AG20443 (cell line): ENCODE data around the gene PTPN12.
A peak's percentile ranks its signal among the peaks of the same experiment; 100 is the strongest.
"Not testable (repeated sequence)": the region's sequence is repeated elsewhere in the genome, so short reads cannot be mapped to it uniquely, and the experiment has no call there.

ENCODE experiments used
- DNase-seq: peaks from one replicate; pipeline ENCODE4 v3.0.0; 2012; ENCODE audit warnings: low spot score, mixed read lengths

Gene PTPN12

DNA sequence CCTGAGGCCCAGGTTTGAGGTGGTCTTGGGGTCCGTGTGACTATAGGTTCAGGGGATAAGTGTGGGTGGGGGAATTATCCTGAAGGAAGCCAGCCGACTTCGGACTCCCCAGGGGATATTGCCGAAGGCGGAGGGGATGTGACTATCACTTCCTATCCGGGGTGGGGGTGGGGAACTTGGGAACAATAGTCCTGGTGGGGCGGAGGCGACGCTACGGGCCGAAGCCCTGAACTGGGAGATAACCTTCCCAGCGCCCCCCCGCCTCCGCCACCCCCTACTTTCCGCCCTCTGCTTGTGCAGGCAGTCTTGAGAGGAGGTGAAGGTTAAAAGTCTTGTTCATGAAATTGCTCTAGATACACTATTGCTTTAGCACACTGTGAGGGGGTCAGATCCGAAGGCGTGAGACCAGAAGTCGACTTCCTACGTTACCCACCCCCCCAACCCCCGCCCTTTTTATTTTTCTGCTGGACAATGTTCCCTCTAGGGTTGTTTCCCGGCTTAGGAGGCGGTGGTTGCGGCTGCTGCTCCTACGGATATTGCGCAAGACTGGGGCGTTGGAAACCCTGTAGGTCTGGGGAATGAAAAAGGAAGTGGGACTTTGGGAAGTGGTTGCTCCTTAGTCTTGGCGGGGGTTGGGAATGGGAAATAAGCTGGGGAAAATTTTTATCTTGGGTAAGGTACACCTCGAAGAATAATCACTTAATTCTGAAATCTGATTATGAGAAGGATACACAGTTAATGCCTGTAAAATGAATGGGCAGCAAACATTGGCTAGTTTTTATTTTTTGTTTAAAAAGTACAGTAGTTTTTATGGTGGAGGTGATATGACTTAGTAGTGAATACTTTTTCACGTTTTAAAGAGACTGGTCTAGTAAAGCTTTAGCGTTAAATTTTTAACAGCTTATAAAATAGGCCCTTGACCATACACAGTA, 1.5 kb downstream of the PTPN12 start:
- peak; percentile 82 for DNase-seq

DNA sequence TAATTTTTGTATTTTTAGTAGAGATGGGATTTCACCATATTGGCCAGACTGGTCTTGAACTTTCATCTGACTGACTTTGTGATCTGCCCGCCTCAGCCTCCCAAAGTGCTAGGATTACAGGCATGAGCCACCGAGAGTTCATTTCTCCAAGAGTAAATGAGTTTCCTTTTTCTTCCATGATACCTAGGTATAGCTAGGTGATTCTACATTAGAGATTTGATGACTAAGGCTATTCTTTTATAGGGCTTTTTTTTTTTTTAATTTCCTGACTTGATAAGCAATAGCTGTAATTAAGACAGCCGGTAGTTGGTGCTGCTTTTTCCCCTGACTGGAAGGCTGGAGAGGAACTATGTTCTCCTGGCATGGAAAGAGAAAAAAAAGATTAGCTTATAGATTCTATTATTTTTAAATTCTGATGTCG, 3.3 kb downstream of the PTPN12 start:
- DNase-seq, result no peak

DNA sequence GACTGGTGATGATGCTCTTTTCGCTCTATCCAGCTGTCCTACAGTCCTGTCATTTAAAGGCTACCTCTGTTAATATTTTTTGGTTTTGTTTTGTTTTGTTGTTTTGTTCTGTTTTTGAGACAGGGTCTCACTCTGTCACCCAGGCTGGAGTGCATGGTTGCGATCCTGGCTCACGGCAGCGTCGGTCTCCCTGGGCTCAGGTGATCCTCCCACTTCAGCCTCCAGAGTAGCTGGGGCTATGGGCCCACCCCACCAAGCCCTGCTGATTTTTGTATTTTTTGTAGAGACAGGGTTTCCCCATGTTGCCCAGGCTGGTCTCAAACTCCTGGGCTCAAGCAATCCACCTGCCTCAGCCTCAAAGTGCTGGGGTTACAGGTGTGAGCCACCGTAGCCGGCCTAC, 3.9 kb downstream of the PTPN12 start:
- not testable (repeated sequence) for DNase-seq

DNA sequence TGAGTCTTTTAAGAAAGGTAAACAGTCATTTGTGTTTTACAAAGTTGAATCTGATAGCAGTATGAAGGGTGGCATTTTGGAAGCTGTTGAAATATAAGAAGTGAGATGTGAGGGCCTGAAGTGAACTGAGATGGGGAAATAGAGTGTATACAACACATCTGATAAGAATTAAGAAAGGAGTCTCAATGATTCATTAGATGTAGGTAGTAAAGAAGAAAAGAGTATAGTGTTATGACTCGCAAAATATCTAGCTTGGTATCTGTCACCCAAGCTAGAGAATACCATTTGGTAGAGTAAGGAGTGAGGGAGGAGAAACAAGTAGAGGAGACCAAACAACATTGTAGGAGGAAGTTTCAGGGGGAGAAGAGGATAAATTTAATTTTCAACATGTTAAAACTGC, 5.3 kb downstream of the PTPN12 start:
- DNase-seq, result no peak

DNA sequence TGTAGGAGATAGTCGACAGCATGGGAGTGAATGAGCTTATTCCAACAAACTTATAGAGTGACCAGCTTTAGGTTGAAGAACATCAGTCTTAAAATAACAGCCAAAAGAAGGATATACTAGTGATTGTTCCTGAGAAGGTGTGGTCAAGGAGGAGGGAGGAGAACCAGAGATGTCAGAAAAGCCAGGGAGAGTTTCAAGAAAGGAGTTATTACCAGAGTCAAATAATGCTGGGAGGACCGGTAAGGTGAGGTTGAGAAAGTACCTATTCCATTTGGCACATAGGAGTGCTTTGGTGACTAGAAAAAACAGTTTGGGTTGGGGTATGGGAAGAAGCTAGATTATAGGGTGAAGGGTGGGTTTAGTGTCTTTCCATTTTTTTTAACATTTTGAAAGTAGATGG, 5.8 kb downstream of the PTPN12 start:
- no peak for DNase-seq

DNA sequence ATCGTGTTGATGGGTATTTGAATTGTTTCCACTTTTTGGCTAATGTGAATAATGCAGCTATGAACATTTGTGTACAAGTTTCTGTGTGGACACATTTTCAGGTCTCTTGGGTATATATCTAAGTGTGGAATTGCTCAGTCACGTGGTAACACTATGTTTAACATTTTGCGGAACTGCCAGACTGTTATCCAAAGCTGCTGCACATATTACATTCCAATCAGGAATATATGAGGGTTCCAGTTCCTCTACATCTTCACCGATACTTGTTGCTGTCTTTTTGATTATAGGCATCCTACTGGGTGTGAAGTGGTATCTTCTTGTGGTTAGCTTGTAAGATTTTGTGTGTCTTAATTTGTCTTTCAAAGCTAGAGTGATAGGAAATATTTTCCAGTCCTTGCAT, 6.8 kb downstream of the PTPN12 start:
- no peak for DNase-seq

DNA sequence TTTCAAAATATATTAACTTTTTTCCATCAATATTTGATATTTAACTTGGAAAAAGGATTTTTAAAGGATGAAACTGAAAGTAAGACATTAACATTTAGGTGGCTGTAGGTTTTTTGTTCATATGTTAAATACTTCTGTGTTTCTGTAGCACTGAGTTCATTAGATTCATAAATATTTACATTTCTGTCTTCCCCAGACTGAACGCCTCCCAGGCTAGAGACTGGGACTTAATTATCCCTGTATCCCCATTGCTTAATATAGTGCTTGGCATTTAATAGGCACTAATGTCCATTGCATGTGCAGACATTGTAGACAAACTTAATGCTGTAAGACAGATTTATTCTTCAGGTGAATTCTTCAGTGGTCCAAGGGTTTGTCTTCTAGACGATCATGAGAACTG, 7.4 kb downstream of the PTPN12 start:
- no peak for DNase-seq

DNA sequence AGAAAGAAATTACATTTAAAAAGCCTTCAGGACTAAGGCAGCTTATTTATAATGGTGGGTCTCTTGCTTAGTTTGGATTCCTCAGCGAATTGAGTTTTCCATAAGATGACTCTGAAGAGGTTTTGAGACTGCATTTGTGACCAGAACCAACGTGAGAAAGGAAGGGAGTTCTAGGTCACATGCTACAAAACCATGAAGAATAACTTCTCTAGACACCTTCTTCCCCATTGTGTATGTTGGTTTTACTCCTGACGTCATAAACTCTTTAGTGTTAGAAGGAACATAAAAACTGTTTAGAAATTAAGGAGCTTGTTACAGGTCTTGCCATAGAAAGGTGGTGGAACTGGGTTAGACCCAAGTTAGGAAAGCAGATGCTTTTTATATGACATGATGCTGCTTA, 11.1 kb downstream of the PTPN12 start:
- no peak for DNase-seq

DNA sequence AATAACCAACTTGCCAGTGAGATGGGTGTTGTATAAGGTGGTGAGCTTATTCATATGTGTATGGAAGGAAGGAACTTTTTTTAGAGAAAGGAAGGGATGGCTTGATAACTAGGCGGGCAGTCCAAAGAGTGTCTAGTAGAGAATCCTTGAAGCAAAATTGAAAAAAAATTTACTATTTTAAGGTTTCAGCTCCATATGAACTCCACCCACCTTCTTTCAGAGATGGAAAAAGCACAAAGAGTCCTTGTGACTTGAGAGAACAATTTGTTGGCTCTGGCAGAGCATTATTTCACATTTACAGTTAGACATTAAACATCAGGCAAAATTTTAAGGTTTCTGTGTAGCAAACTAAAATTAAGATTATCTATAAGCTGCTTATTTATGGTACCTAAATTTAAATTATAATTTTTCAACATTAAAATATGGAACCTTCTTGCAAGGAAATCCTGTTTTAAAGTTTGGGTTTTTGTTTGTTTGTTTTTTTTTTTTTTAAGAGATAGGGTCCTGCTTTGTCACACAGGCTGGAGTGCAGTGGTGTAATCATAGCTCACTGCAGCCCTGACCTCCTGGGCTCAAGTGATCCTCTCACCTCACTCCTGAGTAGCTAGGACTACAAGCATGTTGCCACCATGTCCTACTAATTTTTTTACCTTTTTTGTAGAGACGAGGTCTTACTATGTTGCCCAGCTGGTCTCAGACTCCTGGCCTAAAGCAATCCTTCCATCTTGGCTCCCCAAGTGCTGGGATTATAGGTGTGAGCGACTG, 12.2 kb downstream of the PTPN12 start:
- DNase-seq, result no peak

DNA sequence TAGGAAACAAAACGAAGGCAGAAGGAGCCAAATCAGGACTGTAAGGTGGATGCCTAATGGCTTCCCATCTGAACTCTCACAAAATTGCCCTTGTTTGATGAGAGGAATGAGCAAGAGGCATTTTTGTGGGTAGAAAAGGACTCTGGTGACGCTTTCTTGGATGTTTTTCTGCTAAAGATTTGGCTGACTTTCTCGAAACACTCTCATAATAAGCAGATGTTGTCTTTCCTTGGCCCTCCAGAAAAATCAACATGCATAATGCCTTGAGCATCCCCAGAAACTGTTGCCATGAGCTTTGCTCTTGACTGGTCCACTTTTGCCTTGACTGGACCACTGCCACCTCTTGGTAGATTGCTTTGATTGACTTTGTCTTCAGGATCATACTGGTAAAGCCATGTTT, 13.5 kb downstream of the PTPN12 start:
- DNase-seq, result peak; percentile 66

DNA sequence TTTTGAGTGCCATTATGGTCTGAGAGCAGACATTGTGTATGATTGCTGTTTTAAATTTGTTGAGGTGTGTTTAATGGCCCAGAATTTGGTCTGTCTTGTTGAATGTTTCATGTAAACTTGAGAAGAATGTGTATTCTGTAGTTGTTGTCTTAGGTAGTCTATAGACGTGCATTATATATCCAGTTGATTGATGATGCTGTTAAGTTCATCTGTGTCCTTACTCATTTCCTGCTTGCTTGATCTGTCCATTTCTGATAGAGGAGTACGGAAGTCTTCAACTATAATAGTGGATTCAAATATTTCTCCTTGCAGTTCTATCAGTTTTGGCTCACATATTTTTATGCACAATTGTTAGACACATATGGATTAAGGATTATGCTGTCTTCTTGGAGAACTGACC, 16.0 kb downstream of the PTPN12 start:
- DNase-seq, result no peak

DNA sequence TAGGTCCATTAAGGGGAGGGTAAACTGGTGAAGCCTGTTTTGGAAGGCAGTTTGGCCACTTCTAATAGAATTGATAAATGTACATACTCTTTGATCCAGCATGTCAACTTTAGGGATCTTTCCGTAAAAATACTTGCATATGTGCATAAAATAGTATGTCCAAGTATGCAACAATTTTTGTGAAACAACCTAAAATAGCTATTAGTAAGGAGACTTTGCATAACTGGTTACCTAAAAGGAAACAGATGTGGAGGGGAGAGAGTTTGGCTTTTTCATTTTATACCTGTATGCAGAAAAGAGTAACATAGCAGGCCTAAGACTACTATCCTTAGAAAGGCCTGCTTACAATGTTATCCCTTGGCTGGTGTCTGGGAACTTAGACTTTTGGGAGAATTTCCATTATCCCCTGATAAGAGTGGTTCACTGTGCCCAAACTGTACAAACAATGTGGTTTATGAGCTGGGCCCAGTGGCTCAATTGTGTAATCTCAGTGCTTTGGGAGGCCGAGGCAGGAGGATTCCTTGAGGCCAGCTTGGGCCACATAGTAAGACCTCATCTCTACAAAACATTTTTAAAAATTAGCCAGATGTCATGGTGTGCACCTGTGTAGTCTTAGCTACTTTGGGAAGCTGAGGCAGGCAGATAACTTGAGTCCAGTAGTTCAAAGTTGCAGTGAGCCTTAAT, 21.3 kb downstream of the PTPN12 start:
- DNase-seq, result no peak

DNA sequence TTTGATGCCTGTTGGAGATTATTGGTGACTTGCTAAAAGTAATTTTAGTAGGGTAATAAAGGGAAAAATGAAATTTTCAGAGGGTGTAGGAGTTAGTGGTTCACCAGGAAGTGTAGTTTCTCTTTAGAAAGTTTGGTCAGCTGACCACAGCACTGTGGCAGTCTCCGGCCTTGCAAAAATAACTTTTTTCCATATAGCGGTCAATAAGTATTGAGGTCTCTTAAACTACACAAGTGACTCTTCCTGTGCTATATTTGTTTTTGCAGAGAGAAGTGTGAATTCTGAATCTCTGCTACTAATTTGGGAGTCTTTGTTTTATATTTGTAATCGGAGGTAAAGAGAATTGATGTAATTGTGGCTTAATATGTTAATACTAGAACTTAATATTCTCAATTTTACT, 24.3 kb downstream of the PTPN12 start:
- DNase-seq, result no peak

DNA sequence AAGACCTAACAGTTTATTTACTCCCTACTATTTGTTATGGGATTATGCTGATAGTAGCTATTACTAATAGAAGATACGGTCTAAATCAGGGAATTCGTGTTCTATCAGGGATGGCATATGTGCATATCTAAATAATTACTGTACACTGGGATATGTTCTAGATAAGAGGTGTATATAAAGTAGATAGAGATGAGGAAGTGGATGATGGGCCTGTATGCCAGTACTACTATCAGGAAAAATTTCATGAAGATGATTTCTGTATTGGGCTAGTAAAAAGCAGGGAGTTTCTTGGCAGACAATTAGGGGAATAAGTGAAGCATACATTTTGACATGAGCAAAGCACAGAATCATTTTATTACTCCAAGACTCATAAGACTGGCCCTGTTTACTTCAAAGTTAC, 26.2 kb downstream of the PTPN12 start:
- DNase-seq, result no peak

DNA sequence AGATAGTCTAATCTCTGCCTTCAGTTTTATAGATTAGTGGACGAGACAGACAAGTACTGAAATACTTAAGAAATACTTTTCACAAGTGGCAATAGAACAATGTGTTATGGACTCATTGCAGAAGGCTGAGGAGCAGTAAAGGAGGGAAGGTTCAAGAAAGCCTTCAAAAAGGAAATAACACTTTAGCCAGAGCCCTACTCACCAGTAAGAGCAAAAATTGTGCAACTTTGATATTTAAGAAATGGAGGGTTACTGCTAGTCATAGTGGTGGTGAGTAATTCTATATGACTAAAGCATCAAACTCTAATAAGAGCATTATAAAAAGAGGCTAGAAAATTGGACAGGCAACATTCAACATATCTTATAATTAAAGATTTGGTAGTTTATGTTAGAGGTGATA, 28.8 kb downstream of the PTPN12 start:
- peak; percentile 42 for DNase-seq

DNA sequence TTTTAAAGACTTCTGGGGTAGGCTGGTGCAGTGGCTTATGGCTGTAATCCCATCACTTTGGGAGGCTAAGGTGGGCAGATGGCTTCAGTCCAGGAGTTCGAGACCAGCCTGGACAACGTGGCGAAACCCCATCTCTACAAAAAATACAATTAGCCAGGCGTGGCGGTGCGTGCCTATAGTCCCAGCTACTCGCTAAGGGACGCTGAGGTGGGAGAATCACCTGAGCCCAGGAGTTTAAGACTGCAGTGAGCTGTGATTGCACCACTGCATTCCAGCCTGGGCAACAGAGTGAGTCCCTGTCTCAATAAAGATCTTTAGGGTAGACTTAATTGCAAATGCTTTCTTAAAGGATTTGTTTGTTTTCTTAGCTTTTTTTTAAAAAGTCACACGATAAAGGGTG, 29.3 kb downstream of the PTPN12 start:
- no peak for DNase-seq

DNA sequence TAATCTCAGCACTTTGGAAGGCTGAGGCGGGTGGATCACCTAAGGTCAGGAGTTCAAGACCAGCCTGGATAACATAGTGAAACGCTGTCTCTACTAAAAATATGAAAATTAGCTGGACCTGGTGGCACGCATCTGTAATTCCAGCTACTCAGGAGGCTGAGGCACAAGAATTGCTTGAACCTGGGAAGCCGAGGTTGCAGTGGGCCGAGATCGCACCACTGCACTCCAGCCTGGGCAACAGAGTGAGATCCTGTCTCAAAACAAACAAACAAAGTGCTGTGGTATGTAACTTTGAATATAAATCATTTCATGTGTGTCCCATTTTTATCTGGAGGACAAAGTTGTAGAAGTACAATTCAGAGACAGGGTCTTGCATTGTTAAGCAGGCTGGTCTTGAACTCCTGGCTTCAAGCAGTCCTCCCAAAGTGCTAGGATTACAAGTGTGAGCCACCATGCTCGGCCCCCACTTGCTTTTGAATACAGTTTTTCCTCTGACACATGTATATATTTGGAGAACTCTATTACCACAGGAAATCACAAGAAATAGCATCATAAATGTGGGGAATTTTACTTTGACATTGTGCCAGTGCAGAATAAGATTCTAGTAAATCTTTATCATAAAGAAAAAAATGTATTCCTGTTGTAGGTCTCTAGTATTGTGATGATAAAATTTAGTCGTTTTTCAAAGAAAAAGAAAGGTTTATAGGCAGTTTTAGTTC, 32.6 kb downstream of the PTPN12 start:
- no peak for DNase-seq

DNA sequence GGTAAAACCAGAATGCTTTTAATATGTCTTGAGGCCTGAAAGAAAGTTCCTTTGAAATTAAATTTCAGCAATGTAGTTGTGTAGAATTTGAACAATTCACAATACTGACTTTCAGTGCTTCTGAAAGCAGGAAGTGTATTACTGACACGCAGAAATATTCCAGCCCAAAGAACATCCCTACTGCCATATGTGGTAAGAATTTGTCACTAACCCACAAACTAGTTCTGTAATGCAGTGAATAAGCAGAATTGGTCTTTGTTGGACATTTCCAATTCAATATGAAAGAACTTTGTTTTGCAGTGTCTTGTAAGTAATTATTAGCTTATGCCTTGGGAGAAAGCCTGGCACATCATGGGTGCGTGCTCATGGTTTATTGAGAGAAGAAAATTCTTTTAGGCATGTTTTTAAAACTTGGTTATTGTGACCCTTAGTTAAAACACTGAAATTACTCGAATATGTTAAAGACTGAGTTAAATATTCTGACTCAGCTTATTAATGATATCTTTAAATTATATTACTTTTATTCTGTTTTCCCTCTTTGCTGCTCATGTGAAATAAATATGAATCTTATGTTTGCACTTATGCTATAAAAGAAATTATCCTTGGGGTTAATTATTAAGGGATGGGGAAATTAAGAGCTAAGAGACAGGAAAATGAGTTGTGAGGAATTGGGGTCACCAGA, 33.4 kb downstream of the PTPN12 start:
- DNase-seq, result peak; percentile 67

DNA sequence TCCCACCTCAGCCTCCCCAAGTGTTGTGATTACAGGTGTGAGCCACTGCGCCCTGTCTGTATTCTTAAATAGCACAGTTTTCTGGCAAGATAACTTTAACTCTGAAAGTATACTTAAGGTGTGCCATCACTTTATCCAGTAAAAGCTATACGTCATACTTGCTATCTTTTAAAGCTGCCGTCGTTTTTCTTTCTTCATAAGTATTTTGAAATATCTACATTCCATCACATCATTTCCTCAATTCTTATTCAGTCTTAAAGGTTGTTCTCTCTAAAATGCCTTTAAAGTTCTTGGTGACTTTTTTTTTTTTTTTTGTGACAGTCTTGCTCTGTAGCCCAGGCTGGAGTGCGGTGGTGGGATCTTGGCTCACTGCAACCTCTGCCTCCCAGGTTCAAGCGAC, 34.7 kb downstream of the PTPN12 start:
- no peak for DNase-seq

DNA sequence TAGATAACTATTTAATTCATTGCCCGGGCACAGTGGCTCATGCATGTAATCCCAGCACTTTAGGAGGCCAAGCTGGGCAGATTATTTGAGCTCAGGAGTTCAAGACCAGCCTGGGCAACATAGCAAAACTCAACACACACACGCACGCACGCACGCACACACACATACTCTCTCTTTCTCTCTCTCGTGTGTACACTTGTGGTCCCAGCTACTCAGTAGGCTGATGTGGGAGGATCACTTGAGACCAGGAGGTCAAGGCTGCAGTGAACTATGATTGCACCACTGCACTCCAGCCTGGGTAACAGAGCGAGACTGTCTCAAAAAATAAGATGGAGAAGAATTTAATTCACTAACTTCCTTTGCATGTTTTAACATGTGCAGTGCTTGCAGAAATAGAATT, 38.1 kb downstream of the PTPN12 start:
- no peak for DNase-seq

DNA sequence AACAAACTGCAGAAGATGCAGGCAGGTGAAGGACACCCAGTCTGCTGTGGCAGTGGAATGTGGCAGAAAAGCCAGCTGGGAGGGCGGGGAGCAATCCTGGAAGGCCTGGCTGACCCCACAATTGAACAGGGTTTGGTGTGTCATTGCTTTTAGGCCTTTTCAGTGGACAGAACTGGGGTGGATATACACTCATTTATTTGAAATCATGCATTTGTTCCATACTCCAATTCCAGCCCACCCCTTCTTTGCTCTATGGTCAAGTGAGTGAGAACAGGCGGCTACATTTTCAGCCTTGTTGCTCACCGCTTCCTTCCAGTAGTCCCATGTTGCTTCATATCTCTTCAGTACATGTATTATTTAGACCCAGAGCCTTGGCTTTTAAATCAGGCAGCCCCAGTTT, 39.8 kb downstream of the PTPN12 start:
- DNase-seq, result no peak

DNA sequence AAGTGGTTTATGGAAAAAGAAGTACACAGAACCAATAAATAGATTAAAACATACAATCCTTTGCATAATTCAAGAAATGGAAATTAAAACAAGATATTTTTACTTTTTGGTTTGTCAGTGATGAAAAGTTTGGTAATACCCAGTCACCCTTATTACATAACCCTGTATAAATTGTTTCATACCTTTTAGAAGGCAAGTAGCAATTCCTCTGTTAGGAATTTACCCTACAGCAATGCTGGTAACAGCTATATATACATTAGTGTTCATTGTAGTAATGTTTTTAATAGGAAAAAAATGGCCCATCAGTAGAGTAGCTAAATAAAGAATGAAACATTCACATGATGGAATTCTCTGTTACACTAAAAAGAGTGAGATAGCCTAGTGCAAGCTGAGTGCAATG, 42.7 kb downstream of the PTPN12 start:
- DNase-seq, result no peak
